K562 treated with DMSO at 1 percent for 48 hours (cell line): ENCODE data around the gene MORC3. TPM values are rescaled to one million over a fixed set of nuclear protein-coding genes. Genes with fewer than 3 reads are reported as not detected.

Experiments
- total RNA-seq: library from RNA; unstranded; fragments of 300-600 nt; gene quantifications from 2 replicates; pipeline ENCODE4 v1.2.3, GENCODE V29; 2022; ENCODE audit warnings: low replicate concordance; ENCODE audit errors: extremely low read depth

MORC3 gene, protein sequence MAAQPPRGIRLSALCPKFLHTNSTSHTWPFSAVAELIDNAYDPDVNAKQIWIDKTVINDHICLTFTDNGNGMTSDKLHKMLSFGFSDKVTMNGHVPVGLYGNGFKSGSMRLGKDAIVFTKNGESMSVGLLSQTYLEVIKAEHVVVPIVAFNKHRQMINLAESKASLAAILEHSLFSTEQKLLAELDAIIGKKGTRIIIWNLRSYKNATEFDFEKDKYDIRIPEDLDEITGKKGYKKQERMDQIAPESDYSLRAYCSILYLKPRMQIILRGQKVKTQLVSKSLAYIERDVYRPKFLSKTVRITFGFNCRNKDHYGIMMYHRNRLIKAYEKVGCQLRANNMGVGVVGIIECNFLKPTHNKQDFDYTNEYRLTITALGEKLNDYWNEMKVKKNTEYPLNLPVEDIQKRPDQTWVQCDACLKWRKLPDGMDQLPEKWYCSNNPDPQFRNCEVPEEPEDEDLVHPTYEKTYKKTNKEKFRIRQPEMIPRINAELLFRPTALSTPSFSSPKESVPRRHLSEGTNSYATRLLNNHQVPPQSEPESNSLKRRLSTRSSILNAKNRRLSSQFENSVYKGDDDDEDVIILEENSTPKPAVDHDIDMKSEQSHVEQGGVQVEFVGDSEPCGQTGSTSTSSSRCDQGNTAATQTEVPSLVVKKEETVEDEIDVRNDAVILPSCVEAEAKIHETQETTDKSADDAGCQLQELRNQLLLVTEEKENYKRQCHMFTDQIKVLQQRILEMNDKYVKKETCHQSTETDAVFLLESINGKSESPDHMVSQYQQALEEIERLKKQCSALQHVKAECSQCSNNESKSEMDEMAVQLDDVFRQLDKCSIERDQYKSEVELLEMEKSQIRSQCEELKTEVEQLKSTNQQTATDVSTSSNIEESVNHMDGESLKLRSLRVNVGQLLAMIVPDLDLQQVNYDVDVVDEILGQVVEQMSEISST
- total RNA-seq = not detected in 2 replicates

DNA sequence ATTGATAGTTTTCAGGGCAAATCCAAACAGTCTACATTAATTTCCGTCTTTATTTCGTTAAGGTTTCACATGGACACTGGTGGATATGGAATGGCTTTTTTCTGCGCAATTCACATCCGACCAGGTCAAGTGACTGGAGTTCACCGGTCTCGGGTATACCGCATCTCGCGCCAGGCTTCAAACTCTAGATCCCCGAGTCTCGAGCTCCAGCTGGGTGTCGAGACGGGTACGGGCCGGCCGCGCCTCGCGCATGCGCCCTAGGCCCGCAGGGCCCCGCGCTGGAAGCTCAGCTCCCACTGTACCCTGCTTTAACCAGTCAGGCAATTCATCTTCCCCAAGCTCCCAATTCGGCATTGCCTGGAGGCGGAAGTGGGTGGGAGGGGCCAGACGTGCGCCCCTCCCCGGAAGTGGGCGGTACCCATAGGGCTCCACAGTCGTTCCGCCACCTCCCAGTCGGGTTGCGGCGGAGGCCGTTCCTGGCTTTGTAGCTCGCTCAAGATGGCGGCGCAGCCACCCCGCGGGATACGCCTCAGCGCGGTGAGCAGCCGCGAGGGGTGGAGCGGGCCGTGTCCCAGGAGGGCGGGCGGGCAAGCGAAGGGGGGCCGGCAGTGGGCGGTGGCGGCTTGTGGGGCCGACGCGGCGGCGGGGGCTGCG lies at the start of gene MORC3:
MORC3 (plus strand) TSS at position 431 of the 654 bp plus-strand sequence; CDS start at position 499, 68 bp downstream.

DNA sequence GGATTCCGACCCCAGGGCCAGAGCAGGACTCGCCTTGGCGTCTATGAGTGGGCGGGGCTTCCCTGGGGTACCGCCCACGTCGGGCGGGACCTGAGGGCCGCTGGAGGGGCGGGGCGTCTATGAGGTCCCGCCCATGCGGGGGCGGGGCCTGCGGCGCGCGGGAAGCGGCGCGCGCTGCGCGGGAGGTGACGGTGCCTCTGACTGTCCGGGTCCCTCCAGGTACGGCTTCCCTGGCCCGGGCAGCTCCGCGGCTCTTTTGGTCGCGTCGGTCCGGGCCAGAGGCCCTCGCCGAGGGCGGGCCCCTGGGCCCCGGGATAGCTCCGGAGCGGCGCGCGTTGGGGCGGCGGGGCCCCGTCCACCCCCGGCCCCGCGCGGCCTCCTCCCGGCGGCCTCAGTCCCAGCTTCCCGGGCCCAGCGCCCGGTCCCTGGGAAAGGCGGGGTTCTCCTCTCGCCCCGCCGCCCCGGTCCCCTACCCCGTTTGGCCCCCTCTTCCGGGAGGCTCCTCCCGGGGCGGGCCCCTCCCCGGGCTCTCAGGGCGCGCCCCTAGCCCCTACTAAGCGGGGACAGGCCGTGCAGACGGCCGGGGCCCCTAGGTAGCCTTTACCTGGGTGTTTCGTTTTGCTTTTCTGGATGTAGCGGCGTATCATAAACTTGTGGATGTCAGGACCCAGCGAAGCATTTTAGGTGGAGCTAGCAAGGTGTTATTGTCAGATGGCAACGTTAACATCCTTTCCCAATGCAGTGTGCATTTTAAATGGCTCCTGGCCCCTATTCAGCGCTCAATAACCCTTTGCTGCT lies 65.4 kb downstream of the MORC3 start, which contains the start of gene CHAF1B:
CHAF1B (plus strand) TSS at position 160 of the 798 bp plus-strand sequence. CDS start 745 bp downstream, outside the sequence.

Other genes with a start within 250 kb of the MORC3 start
- gene CBR3, start 185.1 kb upstream of the MORC3 start, total RNA-seq = not detected in 2 replicates
- gene DOP1B, start 163.4 kb upstream of the MORC3 start, total RNA-seq = not detected in 2 replicates
- gene CHAF1B, start 65.2 kb downstream of the MORC3 start, total RNA-seq = not detected in 2 replicates
- gene CLDN14, start 159.9 kb downstream of the MORC3 start, total RNA-seq = not detected in 2 replicates